Measurements from ENCODE around the gene PDSS2.

DNA sequence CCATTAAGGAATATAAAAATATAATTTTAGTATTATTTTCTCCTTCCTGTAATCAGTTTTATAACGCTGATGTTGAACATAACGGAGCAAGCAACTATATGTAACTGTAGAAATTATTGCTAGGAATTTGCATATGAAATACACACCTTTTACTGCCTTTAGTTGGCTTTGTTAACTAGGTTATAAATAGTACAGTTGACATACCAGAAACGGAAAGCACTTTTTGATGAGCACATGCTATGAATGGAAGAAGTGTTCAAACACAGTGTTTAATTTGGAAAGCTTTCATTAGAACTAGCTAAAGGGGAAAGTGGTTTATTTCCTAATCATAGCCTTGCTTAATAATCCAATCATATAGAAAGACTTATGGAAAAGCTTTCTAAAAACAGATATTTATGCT lies 318.8 kb downstream of the PDSS2 start:
- TF ChIP-seq, protein P1, sequence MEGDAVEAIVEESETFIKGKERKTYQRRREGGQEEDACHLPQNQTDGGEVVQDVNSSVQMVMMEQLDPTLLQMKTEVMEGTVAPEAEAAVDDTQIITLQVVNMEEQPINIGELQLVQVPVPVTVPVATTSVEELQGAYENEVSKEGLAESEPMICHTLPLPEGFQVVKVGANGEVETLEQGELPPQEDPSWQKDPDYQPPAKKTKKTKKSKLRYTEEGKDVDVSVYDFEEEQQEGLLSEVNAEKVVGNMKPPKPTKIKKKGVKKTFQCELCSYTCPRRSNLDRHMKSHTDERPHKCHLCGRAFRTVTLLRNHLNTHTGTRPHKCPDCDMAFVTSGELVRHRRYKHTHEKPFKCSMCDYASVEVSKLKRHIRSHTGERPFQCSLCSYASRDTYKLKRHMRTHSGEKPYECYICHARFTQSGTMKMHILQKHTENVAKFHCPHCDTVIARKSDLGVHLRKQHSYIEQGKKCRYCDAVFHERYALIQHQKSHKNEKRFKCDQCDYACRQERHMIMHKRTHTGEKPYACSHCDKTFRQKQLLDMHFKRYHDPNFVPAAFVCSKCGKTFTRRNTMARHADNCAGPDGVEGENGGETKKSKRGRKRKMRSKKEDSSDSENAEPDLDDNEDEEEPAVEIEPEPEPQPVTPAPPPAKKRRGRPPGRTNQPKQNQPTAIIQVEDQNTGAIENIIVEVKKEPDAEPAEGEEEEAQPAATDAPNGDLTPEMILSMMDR (conservative IDR thresholded peaks at IDR 0.05 in 1 of 2, IDR thresholded peaks at IDR 0.05 in 1 of 2; ENCODE audit: extremely low read depth in 1 of 2, insufficient read depth in 1 of 2, low read depth in 1 of 2, low read length in 2 of 2), result no peak
- no peak for TF ChIP-seq EZH2 (IDR thresholded peaks at IDR 0.05; ENCODE audit: borderline replicate concordance, low read length)

Measured in mammary epithelial cell (primary cell).